GM12892 (cell line): Measurements from ENCODE around the gene ZNF688.

ENCODE experiments used
- POLR2A ChIP-seq: IDR thresholded peaks from 2 replicates; pipeline ENCODE4 v1.6.1; 2011; ENCODE audit warnings: low read depth, low read length, control low read depth
- POLR2AphosphoS5 ChIP-seq: IDR thresholded peaks from 2 replicates; pipeline ENCODE4 v1.6.1; 2011; ENCODE audit warnings: low read depth, low read length, control low read depth

- TF ChIP-seq POLR2A (no peak), POLR2AphosphoS5 (no peak)
Observed at GRCh38 chr16:30524575-30525568, 46.6 kb downstream of the ZNF688 start.
